Measurements from ENCODE around the gene RAB11FIP3.
A peak's percentile ranks its signal among the peaks of the same experiment; 100 is the strongest.
"Not testable (repeated sequence)": the region's sequence is repeated elsewhere in the genome, so short reads cannot be mapped to it uniquely, and the experiment has no call there.

RAB11FIP3 gene

DNA sequence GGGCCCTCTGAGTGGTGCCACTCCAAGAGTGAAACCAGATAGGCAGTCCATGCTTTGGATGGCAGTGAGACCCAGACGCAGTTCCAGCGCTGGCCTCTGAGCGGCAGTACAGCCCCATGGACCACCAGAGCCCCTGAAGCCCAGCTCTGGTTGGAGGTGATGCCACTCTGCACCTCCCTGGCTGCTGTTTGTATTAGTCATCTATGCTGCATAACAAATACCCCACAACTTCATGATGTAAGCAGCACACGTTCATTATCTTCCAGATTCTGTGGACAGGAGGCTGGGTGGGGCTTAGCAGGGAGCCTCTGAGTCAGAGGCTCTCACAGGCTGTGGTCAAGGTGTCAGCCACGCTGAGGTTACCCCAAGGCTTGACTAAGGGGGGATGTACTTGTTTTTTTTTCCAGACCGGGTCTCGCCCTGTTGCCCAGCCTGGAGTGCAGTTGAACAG is 33.5 kb upstream of the RAB11FIP3 start:
- no peak for DNase-seq (ENCODE audit: low spot score)

DNA sequence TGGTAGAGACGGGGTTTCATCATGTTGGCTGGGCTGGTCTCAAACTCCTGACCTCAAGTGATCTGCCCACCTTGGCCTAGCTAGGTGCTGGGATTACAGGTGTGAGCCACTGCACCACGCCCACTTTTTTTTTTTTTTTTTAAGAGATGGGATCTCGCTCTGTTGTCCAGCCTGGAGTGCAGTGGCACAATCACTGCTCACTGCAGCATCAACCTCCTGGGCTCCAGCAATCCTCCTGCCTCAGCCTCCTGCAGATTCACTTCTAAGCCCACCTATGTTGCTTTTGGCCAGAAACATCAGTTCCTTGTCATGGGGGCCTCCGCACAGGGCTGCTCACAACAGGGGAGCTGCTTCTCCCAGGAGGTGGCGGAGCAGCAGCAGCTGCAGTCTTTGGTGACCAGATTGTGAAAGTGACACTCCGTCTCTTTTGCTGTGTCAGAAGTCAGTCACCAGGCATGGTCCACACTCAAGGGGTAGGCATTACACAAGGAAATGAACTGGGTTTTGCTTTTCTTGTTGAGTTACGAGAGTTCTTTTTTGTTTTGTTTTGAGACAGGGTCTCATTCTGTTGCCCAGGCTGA is 32.9 kb upstream of the RAB11FIP3 start:
- DNase-seq (ENCODE audit: low spot score) = no peak

DNA sequence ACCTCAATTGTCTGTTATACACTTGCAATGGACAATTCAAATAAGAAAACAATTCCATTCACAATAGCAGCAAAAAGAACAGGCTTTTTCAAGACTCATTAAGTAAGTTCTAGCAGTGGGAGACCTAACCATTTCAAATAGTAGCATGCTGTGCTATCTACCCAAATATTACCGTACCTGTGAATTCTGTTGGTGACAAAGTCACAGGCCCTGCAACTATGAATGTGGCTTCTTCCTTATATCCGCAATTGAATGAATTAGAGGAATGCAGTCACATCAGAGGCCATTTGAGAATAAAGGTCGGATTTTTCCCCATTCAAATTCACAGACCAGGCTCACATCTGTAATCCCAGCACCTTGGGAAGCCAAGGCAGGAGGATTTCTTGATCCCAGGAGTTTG is 29.2 kb upstream of the RAB11FIP3 start:
- DNase-seq (ENCODE audit: low spot score) = peak; percentile 69

DNA sequence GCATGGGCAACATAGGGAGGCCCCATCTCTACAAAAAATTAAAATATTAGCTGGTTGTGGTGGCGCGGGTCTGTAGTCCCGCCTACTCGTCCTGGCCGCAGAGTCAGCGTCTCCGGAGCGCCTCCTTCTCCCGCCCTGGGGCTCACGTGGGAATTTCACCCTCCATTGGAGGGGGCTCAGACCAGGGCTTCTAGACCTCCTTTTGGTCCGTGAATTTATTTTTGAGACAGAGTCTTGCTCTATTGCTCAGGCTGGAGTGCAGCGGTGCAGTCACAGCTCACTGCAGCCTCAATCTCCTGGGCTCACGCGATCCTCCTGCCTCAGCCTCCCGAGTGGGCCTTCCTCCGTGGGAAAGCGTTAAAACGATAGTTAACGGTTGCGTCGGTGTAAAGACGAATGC is 28.8 kb upstream of the RAB11FIP3 start:
- no peak for DNase-seq (ENCODE audit: low spot score)

DNA sequence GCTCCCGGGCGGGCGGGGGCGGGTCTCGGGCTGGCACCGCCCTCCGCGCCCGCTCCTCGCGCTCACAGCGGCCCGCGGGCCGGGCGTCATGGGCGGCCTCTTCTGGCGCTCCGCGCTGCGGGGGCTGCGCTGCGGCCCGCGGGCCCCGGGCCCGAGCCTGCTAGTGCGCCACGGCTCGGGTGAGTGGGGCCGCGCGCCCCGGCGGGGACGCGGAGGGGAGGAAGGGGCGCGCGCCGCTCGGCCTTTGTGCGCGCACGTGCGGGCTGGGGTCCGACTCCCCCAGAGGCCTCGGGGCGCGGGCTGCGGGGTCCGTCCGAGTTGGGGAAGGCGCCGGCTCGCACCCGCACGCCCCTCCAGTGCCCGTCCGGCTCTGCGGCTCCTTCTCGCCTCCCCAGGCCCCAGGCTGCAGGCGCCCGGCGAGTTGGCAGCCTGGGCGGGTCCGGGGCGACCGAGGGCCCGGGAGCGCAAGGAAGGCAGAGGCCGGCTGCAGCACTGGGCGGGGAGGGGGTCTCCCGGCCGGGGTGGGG is 28.3 kb upstream of the RAB11FIP3 start, which contains the start of gene NME4:
TSS of gene NME4 (plus strand) at position 65 of the 527 bp plus-strand sequence. CDS start at position 89, 24 bp downstream.
- DNase-seq (ENCODE audit: low spot score) = no peak

DNA sequence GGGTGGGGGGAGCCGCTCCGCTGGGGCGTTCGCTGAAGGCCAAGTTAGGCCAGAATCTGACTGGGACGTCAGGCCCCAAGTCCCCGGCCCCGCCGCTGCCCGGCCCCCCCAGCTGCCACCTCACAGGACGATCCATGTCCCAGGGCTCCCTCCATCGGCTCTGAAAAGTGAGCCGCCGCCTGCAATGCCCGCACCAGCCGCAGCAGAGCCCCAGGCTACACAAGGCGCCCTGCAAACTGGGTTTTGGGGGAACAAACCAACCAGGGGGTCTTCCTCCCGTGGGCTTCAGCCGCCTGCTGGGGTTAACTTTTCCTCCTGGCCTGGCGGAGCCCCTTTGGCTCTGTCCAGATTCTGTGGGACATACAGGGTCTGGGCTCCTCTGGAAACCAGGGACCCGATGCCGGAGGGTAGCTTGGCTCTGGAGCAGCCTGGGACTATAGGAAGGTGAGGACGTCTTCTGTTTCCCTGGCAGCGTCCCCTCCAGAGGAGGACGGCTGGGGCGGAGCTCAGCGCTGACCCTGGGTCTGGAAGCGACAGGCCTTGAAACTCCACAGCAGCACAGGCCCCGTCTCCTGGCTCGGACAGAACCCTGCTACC is 27.6 kb upstream of the RAB11FIP3 start:
- DNase-seq (ENCODE audit: low spot score) = no peak

DNA sequence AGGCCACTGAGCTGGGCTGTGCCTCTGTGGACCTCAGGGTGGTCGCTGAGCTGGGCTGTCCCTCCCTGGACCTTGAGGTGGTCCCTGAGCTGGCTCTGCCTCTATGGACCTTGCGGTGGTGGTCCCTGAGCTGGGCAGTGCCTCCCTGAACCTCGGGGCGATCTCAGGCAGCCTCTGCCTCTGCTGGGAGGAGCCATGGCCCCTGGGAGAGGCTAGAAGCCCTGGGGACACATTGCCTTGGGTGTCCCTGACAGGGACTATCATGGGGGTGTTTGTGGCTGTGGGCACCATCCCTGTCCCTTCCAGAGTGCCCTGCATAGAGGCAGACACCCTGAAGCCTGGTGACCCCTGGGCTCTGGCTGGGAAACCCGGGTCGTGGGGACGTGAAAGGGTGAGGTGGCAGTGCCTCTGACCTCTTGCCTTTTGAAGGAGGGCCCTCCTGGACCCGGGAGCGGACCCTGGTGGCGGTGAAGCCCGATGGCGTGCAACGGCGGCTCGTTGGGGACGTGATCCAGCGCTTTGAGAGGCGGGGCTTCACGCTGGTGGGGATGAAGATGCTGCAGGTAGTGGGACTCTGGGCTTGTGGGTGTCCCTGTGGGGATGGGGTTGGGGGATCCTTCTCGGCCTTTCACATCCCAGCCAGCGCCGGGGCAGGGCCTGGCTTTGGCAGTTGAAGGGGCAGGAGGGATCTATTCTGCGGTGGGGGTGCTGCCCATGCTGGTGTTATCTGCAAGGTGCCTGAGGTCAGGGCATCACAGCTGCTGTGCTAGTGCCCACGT is 26.7 kb upstream of the RAB11FIP3 start:
- no peak for DNase-seq (ENCODE audit: low spot score)

DNA sequence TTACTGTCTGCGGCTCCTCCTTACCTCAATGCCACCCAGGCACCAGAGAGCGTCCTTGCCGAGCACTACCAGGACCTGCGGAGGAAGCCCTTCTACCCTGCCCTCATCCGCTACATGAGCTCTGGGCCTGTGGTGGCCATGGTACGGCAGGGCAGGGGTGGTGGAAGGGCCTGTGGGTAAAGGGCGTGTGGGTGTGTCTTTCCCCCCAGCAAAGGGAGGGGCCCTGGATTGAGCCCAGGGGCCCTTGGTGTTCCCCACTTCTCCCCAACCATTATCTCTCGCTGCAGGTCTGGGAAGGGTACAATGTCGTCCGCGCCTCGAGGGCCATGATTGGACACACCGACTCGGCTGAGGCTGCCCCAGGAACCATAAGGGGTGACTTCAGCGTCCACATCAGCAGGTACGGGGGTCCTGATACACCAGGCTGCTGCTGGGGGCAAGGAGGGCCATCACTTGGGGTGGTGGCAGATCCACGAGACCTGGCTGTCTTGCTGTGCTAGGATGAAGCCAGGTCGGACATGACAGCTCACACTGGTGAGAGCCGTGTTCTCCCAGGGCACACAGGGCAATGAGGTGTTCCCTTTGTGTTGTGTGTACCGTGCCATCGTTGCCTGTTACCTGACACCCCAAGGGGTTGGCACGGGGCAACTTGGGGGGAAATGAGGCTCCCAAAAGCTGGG is 26.0 kb upstream of the RAB11FIP3 start:
- no peak for DNase-seq (ENCODE audit: low spot score)

DNA sequence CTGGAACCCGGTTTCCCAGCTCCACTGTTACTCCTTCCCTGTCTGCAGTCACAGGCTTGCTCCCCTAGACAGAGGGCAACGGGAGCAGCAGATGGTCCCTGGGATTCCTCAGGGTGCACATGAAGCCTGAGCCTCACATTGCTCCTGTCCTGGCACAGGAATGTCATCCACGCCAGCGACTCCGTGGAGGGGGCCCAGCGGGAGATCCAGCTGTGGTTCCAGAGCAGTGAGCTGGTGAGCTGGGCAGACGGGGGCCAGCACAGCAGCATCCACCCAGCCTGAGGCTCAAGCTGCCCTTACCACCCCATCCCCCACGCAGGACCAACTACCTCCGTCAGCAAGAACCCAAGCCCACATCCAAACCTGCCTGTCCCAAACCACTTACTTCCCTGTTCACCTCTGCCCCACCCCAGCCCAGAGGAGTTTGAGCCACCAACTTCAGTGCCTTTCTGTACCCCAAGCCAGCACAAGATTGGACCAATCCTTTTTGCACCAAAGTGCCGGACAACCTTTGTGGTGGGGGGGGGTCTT is 25.3 kb upstream of the RAB11FIP3 start:
- DNase-seq (ENCODE audit: low spot score) = no peak

DNA sequence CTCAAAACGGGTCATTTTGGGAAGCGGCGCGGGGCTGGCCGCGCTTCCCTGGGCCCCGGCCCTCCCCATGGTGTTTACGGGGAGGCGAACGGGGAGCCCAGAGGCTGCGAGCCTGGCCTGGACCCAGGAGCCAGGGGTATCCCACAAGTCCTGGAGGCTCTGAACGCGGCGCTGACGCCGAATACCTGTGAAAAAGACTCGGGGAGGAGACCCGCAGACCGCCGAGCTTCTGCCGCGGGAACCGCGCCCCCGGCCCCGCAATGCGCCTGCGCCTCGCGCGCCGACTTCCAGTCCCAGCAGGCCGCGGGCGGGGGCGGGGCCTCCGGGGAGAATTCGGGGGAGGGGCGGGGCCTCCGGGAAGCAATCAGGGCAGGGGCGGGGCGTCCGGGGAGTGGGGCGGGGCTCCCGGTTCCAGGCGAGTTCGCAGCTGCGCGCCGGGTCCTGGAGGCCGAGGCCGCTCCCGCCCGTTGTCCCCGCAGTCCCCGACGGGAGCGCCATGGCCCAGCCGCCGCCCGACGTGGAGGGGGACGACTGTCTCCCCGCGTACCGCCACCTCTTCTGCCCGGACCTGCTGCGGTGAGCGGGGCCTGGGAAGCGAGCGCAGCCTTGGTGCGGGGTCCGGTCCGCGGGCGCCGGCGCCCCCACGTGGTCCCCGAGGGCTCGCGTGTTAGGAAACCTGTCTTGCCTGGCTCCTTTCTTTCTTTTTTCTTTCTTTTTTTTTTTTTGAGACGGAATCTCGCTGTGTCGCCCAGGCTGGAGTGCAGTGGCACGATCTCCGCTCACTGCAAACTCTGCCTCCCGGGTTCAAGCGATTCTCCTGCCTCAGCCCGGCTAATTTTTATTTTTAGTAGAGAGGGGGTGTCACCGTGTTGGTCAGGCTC is 23.7 kb upstream of the RAB11FIP3 start, which contains the start of gene DECR2:
TSS of gene DECR2 (plus strand) at position 418 of the 881 bp plus-strand sequence. CDS start at position 497, 79 bp downstream.
- DNase-seq (ENCODE audit: low spot score) = peak; percentile 92

DNA sequence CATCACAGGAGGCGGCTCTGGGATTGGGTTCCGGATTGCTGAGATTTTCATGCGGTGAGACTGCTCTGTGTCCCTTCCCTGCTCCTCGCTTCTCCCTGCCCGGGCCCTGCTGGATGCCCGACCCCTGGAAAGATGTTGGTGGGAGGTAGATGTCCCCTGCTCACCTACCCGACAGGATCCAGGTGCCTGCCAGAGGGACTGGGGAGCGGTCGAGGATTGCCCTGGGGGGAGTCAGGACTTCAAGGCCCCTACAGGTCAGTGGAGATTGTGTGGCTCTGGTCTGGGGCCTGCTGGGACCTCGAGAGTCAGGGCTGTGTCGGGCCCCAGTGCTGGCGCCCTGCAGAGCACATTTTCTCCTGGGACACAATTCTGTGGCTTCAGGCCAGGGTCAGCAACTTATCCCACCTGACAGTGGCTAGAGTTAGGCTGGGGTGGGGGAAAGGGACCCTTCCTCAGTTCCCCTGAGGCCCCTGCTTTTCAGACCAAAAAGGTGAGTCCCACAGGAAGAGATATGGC is 20.4 kb upstream of the RAB11FIP3 start:
- no peak for DNase-seq (ENCODE audit: low spot score)

DNA sequence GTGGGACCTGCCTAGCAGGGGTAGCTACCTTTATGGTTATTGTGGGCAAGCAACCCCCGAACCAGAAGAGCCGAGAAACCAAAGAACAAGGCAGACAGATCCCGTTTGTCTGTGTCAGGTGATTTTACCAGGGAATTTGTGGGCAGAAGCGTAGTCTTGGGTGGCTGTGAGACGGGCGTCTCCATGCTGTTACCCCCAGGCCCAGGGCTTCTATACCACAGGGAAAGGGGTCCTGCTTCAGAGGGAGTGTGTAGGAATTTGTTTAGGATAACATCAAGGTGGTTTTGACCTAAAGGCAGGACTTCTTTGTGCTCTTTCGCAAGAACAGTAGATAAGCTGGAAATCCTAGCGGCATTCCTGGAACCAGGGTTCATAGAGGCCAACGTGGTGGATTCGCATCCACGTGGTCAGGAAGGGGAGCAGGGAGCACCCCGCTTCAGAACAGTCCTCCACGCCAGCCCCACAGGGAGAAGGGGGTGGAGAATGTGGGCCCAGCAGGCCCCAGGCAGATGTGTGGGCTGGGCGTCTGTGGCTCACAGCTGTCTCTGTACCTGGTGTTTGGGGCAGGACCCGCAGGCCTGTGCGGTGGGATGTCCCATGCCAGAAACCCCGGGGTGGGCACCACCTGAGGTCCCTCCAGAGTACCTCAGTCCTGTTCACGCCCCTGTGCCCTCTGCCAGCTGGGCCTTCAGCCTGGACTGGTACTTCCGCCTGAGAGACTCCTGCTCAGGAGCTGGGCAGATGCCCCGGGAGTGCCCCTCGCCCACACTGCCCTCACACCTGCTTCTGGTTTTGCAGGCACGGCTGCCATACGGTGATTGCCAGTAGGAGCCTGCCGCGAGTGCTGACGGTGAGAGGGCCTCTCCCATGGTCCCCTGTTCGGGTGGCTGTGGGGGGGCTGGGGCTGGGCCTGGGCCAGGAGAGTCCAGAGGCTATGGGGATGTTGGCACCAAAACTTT is 19.6 kb upstream of the RAB11FIP3 start:
- DNase-seq (ENCODE audit: low spot score) = no peak

DNA sequence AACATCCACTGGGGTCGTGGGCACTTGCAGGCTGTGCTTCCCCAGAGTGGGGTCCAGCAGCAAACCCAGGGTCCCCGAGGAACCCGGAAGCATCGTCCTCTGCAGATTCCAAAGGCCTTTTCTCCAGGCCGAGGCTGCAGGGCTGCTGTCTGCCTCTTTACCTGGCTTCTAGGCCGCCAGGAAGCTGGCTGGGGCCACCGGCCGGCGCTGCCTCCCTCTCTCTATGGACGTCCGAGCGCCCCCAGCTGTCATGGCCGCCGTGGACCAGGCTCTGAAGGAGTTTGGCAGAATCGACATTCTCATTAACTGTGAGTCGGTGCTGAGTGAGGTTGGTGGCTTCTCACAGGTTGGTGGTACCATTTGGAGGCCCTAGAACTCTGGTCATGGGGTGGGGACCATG is 18.2 kb upstream of the RAB11FIP3 start:
- no peak for DNase-seq (ENCODE audit: low spot score)

DNA sequence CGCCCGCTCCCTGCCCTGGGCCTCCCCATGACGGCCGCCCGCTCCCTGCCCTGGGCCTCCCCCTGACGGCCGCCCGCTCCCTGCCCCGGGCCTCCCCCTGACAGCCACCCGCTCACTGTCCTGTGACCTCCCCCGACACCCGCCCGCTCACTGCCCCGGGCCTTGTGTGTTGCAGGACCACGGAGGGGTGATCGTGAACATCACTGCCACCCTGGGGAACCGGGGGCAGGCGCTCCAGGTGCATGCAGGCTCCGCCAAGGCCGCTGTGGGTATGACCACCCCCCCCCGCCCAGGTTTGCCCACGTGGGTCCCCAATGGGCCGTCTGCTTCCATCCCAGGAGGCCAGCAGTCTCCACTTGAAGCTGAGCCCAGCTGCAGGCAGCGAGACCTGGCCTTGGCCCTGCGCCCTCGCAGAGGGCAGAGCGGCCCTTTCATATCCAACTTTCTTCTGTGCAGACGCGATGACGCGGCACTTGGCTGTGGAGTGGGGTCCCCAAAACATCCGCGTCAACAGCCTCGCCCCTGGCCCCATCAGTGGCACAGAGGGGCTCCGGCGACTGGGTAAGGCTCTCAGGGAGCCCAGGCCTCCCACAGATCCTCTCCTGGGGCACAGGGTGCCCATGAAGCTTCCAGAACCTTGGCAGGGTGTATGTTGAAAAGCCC is 14.8 kb upstream of the RAB11FIP3 start:
- no peak for DNase-seq (ENCODE audit: low spot score)

DNA sequence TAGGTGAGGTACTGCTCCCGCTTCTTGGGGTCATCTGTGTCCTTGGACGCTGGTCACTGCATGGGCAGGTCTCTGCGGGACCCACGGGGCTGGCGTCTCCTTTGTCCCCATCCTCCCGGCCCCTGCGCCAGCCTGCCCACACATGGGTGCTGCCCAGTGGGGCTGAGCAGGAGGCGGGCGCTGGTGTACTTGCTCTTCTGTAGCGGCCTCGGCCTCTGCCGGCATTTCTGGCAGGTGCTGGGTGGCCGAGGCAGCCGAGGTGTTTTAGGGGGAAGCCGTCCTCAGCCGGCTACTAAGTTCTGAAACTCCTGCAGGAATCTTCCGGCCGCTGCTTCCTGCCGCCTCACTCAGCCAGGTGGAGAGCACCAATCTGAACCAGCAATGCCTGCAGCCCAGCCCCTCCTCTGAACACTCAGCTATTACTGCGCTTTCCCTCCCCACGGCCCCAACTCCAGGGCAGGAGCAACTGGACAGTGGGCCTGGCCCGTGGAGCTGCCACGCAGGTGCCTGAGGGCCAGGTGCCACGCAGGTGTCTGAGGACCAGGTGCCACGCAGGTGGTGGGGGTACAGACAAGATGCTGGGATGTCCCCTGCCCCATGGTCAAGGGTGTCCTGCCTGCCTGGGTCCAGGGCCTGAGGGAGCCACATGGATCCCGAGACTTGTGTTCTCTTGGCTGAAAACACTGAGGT is 13.7 kb upstream of the RAB11FIP3 start:
- no peak for DNase-seq (ENCODE audit: low spot score)

DNA sequence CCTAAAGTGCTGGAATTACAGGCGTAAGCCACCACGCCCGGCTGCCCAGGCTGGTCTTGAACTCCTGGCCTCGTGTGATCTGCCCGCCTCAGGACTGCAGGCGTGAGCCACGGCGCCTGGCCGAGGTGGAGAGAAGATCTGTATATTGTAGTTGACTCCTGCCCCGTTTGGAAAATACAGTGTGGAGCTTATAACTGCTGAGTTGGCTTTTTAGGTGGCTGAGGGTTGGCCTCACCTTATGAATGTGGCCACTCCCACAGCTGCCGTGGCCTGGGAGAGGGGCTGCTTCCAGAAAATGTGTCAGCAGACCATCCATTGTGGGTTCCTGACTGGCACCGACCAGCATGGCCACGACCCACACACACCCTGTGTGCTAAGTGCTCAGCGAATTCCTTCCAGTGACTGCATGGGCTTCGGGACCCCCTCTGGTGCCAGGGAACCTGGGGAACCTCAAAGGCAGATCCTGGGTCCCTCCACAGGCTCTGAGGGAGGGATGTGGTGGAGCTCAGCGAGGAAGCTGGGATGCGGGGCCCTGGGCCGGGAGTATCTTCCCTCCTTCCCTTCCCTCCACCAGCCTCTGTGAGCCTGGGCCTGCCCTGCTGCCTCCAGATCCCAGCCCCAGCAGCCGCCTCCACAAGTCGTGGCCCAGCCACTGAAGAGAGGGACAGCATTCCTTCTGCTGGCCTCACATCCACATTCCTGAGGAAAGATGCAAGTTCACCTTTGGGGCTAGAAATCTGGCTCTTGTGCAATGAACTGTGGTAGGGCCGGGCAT is 10.9 kb upstream of the RAB11FIP3 start:
- no peak for DNase-seq (ENCODE audit: low spot score)

DNA sequence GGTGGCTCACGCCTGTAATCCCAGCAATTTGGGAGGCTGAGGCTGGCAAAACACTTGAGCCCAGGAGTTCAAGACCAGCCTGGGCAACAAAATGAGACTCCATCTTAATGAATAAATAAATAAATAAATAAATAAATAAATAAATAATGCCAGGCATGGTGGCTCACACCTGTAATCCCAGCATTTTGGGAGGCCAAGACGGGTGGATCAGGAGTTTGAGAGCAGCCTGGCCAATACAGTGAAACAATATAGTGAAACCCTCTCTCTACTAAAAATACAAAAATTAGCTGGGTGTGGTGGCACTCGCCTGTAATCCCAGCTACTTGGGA is 10.3 kb upstream of the RAB11FIP3 start:
- DNase-seq (ENCODE audit: low spot score) = not testable (repeated sequence)

DNA sequence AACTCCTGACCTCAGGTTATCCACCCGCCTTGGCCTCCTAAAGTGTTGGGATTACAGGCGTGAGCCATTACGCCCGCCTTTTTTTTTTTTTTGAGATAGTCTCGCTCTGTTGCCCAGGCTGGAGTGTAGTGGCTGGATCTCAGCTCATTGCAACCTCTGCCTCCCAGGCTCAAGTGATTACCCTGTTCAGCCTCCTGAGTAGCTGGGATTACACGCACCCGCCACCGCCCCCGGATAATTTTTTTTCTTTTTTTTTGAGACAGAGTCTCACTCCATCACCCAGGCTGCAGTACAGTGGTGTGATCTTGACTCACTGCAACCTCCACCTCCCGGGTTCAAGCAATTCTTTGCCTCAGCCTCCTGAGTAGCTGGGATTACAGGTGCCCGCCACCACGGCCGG is 3.3 kb upstream of the RAB11FIP3 start:
- not testable (repeated sequence) for DNase-seq (ENCODE audit: low spot score)

Data from globus pallidus (tissue), 1 donor.